Neural cell (in vitro differentiated cells): ENCODE data around the gene SRC. TPM values are rescaled to one million over a fixed set of nuclear protein-coding genes. Genes with fewer than 3 reads are reported as not detected.

ENCODE experiments used
- H2AFZ ChIP-seq: fragments of 200-600, 300-800 bp; sonication (generic), shearing (Covaris generic); 2 replicates; pipeline ENCODE4 v1.6.0; 2014; ENCODE audit warnings: low read depth, mild to moderate bottlenecking, antibody characterized with exemption, low read length, moderate library complexity
- H3F3A ChIP-seq: fragments of 200-600 bp; shearing (Covaris generic); 2 replicates; pipeline ENCODE4 v1.6.1; 2016; ENCODE audit warnings: mild to moderate bottlenecking, moderate library complexity, mixed read lengths, antibody characterized with exemption, low read length; ENCODE audit not compliant: insufficient read depth, poor library complexity, severe bottlenecking
- H3K27ac ChIP-seq: fragments of 200-600, 300-800 bp; sonication (generic), shearing (Covaris generic); 2 replicates; pipeline ENCODE4 v1.5.1; 2014; ENCODE audit warnings: mild to moderate bottlenecking, low read length, moderate library complexity
- H3K27me3 ChIP-seq: fragments of 300-800, 200-600 bp; sonication (generic), shearing (Covaris generic); 2 replicates; pipeline ENCODE4 v1.6.0; 2014; ENCODE audit warnings: mild to moderate bottlenecking, low read depth, low read length, moderate library complexity; ENCODE audit not compliant: insufficient read depth
- H3K36me3 ChIP-seq: fragments of 300-800, 200-600 bp; sonication (generic), shearing (Covaris generic); 2 replicates; pipeline ENCODE4 v1.5.1; 2014; ENCODE audit warnings: mild to moderate bottlenecking, antibody characterized with exemption, low read length, moderate library complexity; ENCODE audit not compliant: insufficient read depth
- H3K4me2 ChIP-seq: fragments of 300-800, 200-600 bp; sonication (generic), shearing (Covaris generic); 2 replicates; pipeline ENCODE4 v1.6.0; 2014; ENCODE audit warnings: mild to moderate bottlenecking, low read length
- H3K4me3 ChIP-seq: fragments of 300-800, 200-600 bp; sonication (generic), shearing (Covaris generic); 2 replicates; pipeline ENCODE4 v1.5.1; 2014; ENCODE audit warnings: mild to moderate bottlenecking, low read length, moderate library complexity
- H3K79me2 ChIP-seq: fragments of 200-600 bp; shearing (Covaris generic); replicated peaks from 2 replicates; pipeline ENCODE4 v1.6.0; 2014; ENCODE audit warnings: mild to moderate bottlenecking, low read length, moderate library complexity; ENCODE audit not compliant: insufficient read depth
- H3K9ac ChIP-seq: fragments of 300-800, 200-600 bp; sonication (generic), shearing (Covaris generic); 2 replicates; pipeline ENCODE4 v1.6.1; 2016; ENCODE audit warnings: mild to moderate bottlenecking, low read length, mixed read lengths
- H3K9me2 ChIP-seq: fragments of 200-600 bp; shearing (Covaris generic); 2 replicates; pipeline ENCODE4 v1.6.1; 2016; ENCODE audit warnings: mild to moderate bottlenecking, low read length, mixed read lengths; ENCODE audit not compliant: insufficient read depth
- H3K9me3 ChIP-seq: fragments of 200-600, 300-800 bp; sonication (generic), shearing (Covaris generic); 2 replicates; pipeline ENCODE4 v1.6.1; 2016; ENCODE audit warnings: mild to moderate bottlenecking, mixed run types, low read length, moderate library complexity, mixed read lengths
- H4K20me1 ChIP-seq: fragments of 200-600 bp; shearing (Covaris generic); 2 replicates; pipeline ENCODE4 v1.6.1; 2016; ENCODE audit warnings: mild to moderate bottlenecking, mixed run types; ENCODE audit not compliant: insufficient read depth
- EP300 ChIP-seq: fragments of 450-650 bp; conservative IDR thresholded peaks from 2 replicates; pipeline ENCODE4 v1.6.1; 2014; ENCODE audit warnings: antibody characterized with exemption, mild to moderate bottlenecking, moderate library complexity; ENCODE audit not compliant: poor library complexity, severe bottlenecking
- EZH2 ChIP-seq: fragments of 200-600, 300-800 bp; shearing (Covaris generic), sonication (generic); IDR thresholded peaks from 2 replicates; pipeline ENCODE4 v1.6.1; 2014; ENCODE audit warnings: antibody characterized with exemption, low read length, borderline replicate concordance, mild to moderate bottlenecking; ENCODE audit not compliant: insufficient read depth, poor library complexity, severe bottlenecking
- MXI1 ChIP-seq: fragments of 450-650 bp; conservative IDR thresholded peaks from 2 replicates; pipeline ENCODE4 v1.6.1; 2014; ENCODE audit warnings: antibody characterized with exemption, mild to moderate bottlenecking; ENCODE audit not compliant: poor library complexity, severe bottlenecking
- POLR2AphosphoS5 ChIP-seq: IDR thresholded peaks from 2 replicates; pipeline ENCODE4 v1.6.1; 2012
- RAD21 ChIP-seq: fragments of 450-650 bp; conservative IDR thresholded peaks from 2 replicates; pipeline ENCODE4 v1.6.1; 2014; ENCODE audit warnings: antibody characterized with exemption, mild to moderate bottlenecking, moderate library complexity
- SMC3 ChIP-seq: fragments of 450-650 bp; conservative IDR thresholded peaks from 2 replicates; pipeline ENCODE4 v1.6.1; 2014; ENCODE audit warnings: antibody characterized with exemption, mild to moderate bottlenecking, moderate library complexity; ENCODE audit not compliant: poor library complexity
- TAF1 ChIP-seq: IDR thresholded peaks from 2 replicates; pipeline ENCODE4 v1.6.1; 2012; ENCODE audit warnings: low read depth
- polyA plus RNA-seq: library from polyadenylated mRNA; depleted of rRNA; stranded (reverse); fragments of >200 nt; gene quantifications from 2 replicates; pipeline ENCODE4 v1.2.3, GENCODE V29; 2014
- TF ChIP-seq, protein P1 (sequence below): IDR thresholded peaks from 2 replicates; pipeline ENCODE4 v1.6.1; 2012; ENCODE audit warnings: borderline replicate concordance
- TF ChIP-seq, protein P2 (sequence below): fragments of 450-650 bp; IDR thresholded peaks from 2 replicates; pipeline ENCODE4 v1.5.1; 2014; ENCODE audit warnings: antibody characterized with exemption, mild to moderate bottlenecking, moderate library complexity; ENCODE audit not compliant: poor library complexity, severe bottlenecking

Gene SRC
- polyA plus RNA-seq, 1 donor from 2014 or later, result 39.0 TPM

DNA sequence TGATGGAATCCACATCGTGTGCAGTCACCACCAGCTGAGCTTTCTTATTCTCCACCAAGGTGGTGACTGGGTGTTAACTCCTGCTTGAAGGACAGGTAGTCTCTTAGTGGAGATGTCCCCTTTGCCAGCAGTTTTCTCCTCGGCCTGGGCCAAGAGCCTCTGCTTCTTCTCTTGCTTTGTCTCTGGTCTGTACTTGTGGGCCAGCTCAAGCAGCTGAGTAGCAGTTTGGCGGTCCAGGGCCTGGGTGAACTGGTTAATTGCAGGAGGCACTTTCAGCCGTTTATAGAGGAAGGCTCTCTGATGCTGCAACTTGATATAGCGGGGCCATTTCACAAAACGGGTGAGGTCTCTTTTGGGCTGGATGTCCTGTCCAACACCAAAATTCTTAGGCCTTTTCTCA, 99.1 kb downstream of the SRC start:
- Histone ChIP-seq H3K36me3 (no peaks in the 10 kb centered on the region), H2AFZ (no peak overlapping the region), H4K20me1 (no peaks in the 10 kb centered on the region), H3K9me3 (no peaks in the 10 kb centered on the region), H3K79me2 (no peaks in the 10 kb centered on the region), H3K9ac (no peak overlapping the region), H3K4me2 (no peak overlapping the region), H3K4me3 (no peak overlapping the region), H3K27me3 (no peaks in the 10 kb centered on the region), H3K27ac (no peak overlapping the region), H3F3A (no peaks in the 10 kb centered on the region), H3K9me2 (no peaks in the 10 kb centered on the region)
- TF ChIP-seq POLR2AphosphoS5 (no peak), TAF1 (no peak), EP300 (no peak), SMC3 (no peak), MXI1 (no peak), RAD21 (no peak), EZH2 (no peak)
- TF ChIP-seq, protein P1, sequence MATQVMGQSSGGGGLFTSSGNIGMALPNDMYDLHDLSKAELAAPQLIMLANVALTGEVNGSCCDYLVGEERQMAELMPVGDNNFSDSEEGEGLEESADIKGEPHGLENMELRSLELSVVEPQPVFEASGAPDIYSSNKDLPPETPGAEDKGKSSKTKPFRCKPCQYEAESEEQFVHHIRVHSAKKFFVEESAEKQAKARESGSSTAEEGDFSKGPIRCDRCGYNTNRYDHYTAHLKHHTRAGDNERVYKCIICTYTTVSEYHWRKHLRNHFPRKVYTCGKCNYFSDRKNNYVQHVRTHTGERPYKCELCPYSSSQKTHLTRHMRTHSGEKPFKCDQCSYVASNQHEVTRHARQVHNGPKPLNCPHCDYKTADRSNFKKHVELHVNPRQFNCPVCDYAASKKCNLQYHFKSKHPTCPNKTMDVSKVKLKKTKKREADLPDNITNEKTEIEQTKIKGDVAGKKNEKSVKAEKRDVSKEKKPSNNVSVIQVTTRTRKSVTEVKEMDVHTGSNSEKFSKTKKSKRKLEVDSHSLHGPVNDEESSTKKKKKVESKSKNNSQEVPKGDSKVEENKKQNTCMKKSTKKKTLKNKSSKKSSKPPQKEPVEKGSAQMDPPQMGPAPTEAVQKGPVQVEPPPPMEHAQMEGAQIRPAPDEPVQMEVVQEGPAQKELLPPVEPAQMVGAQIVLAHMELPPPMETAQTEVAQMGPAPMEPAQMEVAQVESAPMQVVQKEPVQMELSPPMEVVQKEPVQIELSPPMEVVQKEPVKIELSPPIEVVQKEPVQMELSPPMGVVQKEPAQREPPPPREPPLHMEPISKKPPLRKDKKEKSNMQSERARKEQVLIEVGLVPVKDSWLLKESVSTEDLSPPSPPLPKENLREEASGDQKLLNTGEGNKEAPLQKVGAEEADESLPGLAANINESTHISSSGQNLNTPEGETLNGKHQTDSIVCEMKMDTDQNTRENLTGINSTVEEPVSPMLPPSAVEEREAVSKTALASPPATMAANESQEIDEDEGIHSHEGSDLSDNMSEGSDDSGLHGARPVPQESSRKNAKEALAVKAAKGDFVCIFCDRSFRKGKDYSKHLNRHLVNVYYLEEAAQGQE, result no peak
- TF ChIP-seq, protein P2, sequence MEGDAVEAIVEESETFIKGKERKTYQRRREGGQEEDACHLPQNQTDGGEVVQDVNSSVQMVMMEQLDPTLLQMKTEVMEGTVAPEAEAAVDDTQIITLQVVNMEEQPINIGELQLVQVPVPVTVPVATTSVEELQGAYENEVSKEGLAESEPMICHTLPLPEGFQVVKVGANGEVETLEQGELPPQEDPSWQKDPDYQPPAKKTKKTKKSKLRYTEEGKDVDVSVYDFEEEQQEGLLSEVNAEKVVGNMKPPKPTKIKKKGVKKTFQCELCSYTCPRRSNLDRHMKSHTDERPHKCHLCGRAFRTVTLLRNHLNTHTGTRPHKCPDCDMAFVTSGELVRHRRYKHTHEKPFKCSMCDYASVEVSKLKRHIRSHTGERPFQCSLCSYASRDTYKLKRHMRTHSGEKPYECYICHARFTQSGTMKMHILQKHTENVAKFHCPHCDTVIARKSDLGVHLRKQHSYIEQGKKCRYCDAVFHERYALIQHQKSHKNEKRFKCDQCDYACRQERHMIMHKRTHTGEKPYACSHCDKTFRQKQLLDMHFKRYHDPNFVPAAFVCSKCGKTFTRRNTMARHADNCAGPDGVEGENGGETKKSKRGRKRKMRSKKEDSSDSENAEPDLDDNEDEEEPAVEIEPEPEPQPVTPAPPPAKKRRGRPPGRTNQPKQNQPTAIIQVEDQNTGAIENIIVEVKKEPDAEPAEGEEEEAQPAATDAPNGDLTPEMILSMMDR, result no peak

DNA sequence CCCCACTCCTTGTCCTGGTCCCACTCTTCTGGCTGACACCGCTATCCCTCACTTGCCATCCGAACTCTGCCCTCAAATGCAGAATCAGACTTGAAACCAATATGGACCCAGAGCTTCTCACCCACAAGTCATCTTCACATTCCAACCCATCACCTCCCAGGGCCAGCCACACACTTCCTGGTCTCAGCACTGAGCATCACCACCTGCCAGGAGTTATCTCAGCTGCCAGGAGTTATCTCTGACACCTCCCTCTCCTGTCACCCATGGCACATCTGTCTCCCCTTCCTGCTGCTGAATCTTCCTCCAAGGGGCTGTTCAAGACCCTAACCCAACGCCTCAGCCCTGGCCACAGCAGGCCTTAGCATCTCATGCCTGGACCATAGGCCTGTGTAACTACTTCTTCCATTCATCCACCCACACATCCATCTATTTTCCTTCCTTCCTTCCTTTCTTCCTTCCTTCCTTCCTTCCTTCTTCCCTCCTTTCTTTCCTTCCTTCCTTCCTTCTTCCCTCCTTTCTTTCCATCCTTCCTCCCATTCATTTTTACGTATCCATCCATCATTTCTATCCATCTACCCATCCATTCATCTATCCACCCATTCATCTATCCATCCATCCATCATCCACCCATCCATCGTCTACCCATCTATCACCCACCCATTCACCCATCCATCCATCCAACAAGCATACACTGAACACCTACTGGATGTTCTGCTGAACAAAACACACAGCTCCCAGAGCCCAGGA, 100.5 kb downstream of the SRC start:
- no peak overlapping the region for H3K4me2 ChIP-seq
- no peaks in the 10 kb centered on the region for H3K36me3 ChIP-seq
- H2AFZ ChIP-seq, result no peak overlapping the region
- no peaks in the 10 kb centered on the region for H3K79me2 ChIP-seq
- no peak for TF ChIP-seq EZH2
- TF ChIP-seq TAF1, result no peak
- no peak for TF ChIP-seq EP300
- TF ChIP-seq MXI1, result no peak
- TF ChIP-seq POLR2AphosphoS5, result no peak
- TF ChIP-seq, protein P2, result no peak
- no peak for TF ChIP-seq RAD21
- H3K9me2 ChIP-seq, result no peaks in the 10 kb centered on the region
- H3K9ac ChIP-seq, result no peak overlapping the region
- no peak overlapping the region for H3K4me3 ChIP-seq
- H3K27ac ChIP-seq, result no peak overlapping the region
- H4K20me1 ChIP-seq, result no peaks in the 10 kb centered on the region
- no peaks in the 10 kb centered on the region for H3K9me3 ChIP-seq
- no peaks in the 10 kb centered on the region for H3F3A ChIP-seq
- H3K27me3 ChIP-seq, result no peaks in the 10 kb centered on the region
